Glomerular visceral epithelial cell (primary cell): ENCODE data around the gene CDK7.
"Not testable (repeated sequence)": the region's sequence is repeated elsewhere in the genome, so short reads cannot be mapped to it uniquely, and the experiment has no call there.

Source experiments
- DNase-seq: peaks from one replicate; pipeline ENCODE4 v3.0.0-alpha.2; 2016; ENCODE audit errors: extremely low spot score

Gene CDK7

GRCh38 chr5:69237877-69238276 is 3.2 kb downstream of the CDK7 start:
- DNase-seq: no peak

DNA sequence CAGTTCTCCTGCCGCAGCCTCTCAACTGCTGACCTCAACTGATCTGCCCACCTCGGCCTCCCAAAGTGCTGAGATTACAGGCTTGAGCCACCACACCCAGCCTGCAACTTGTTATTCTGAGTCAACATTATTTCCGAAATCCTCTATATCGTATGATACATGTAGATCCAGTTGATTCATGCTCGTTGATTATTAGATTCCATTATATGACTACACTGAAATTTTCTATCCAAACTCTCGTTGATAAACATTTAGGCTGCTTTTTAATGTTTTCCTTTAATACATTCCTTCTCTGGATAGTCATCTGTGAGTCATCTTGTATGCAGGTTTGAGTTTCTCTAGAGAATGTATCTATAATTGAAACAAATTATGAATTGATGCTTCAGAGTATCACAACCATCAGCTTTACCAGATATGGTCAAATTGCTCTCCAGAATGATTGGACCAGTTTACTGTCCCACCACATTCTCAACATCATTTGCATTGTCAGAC is 4.1 kb downstream of the CDK7 start:
- peak; percentile 48 for DNase-seq

GRCh38 chr5:69242215-69242927 is 7.7 kb downstream of the CDK7 start:
- DNase-seq: no peak

GRCh38 chr5:69245031-69245430 is 10.3 kb downstream of the CDK7 start:
- DNase-seq: no peak

GRCh38 chr5:69248019-69248418 is 13.3 kb downstream of the CDK7 start:
- no peak for DNase-seq

DNA sequence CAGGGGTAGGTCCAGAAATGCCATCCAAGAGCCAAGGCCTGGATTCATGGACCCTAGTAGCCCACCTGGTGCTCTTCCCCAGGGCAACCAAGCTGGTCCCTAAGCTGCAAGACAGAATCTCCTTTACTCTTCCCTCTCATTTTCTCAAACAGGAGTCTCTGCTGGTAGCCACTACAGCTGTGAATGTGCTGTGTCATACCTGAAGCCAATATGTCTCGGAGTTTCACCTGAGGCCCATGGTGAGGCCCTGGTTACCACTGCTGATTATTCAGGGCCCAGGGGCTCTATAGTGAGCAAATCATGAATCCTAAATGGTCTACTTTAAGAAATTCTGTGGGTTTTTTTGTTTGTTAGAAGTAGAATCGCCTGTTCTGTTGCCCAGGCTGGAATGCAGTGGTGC is 15.9 kb downstream of the CDK7 start:
- DNase-seq: no peak

DNA sequence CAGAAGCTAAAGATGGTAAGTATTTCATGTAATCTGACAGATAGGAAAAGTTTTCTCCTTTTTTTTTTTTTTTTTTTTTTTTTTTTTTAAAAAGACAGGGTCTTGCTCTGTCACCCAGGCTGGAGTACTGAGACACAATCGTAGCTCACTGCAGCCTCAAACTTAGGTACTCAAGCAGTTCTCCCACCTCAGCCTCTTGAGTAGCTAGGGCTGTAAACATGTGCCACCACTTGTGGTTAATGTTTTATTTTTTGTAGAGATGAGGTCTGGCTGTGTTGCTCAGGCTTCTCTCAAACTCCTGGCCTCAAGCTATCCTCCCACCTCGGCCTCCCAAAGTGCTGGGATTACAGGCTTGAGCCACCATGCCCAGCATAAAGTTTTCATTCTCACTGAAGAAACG is 17.8 kb downstream of the CDK7 start:
- DNase-seq: no peak

- DNase-seq: not testable (repeated sequence)
Measured at GRCh38 chr5:69255940-69256339, 21.3 kb downstream of the CDK7 start.

DNA sequence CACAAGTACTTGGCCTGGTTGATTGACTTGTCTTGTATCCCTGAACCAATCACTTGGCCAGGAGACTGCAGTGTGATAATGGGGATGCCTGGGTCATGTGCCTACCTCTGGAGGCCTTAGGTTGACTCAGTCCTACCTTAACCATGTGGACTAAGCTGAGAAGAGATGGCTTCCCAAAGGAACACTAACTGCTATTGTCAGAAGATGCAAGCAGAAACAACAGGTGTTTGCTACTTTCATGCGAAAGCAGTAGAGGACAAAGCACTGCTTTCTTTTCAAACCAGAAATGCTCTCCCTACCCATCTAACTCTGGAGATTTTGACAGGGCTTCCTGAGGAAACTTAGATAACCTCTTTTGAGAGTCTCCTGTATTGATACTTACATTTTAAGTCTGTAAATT is 22.9 kb downstream of the CDK7 start:
- no peak for DNase-seq

DNA sequence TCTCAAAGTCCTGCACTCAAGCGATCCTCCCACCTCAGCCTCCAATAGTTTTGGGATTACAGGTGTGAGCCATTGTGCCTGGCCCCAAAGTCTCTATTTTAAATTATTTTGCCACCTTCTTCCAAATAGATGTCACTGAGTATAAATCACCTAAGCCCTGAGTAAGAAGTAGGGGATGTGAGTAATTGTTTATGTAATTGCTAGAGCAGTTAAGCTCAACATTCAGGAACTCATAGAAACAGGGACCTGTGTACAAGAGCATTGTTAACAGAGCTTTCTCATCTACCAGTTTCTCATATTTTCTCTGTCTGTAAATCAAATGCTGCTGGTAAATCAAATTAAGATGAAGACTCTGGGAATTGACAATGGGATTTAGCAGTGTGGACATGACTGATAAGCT is 26.3 kb downstream of the CDK7 start:
- DNase-seq: no peak

DNA sequence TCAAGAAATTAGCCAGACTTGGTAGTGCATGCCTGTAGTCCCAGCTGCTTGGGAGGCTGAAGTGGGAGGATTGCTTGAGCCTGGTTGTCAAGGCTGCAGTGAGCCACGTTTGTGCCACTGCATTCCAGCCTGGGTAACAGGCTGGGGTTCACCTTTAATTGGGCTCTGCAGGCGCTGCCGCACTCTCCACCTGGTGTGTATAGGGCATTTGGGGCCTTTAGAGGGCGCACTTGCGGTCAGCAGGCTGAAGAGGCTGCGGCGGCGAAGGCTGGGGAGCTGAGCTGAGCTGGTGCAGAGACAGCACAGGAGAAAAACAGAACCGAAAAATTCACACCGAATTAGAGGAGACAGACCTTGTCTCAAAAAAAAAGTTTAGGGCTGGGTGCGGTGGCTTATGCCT is 31.2 kb downstream of the CDK7 start:
- no peak for DNase-seq

DNA sequence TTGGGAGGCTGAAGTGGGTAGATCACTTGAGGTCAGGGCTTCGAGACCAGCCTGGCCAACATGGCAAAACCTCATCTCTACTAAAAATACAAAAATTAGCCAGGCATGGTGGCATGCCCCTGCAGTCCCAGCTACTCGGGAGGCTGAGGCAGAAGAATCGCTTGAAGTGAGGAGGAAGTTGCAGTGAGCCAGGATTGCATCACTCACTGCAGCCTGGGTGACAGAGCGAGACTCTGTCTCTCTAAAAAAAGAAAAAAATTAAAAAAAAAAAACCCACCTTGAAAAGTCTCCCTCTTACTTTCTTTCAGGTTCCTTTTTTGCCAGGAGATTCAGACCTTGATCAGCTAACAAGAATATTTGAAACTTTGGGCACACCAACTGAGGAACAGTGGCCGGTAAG is 34.2 kb downstream of the CDK7 start:
- no peak for DNase-seq

DNA sequence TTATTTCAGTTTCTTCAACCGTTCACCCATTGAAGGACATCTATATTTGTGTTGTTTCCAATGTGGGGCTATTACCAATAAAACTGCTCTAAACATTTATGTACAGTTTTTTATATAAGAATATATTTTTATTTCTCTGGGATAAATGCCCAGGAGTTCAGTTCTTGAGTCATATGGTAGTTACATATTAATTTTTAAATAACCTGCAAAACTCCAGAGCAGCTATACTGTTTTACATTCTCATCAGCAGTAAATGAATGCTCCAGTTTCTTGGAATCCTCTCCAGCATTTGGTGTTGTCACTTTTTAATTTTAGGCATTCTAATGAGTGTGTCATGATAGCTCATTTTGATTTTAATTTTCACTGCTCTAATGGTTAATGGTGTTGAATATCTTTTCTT is 36.2 kb downstream of the CDK7 start:
- DNase-seq: peak; percentile 16

- DNase-seq: peak; percentile 72
Measured at GRCh38 chr5:69271376-69271775, 36.7 kb downstream of the CDK7 start.

DNA sequence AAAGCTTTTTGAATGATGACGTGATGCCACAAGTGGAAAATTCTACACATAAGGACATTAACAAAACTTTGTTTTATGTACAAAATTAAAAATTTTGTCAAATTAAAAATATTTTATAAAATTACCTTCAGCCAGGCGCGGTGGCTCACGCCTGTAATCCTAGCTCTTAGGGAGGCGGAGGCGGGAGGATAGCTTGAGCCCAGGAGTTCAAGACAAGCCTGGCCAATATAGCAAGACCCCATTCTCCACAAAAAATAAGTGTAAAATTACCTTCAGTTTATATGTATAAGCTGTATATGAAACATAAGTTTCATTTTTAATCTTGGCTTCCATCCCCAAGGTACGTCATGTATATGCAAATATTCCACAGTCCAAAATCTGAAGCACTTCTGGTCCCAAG is 40.9 kb downstream of the CDK7 start:
- no peak for DNase-seq

GRCh38 chr5:69276422-69277174 is 41.9 kb downstream of the CDK7 start:
- DNase-seq: peak; percentile 40

DNA sequence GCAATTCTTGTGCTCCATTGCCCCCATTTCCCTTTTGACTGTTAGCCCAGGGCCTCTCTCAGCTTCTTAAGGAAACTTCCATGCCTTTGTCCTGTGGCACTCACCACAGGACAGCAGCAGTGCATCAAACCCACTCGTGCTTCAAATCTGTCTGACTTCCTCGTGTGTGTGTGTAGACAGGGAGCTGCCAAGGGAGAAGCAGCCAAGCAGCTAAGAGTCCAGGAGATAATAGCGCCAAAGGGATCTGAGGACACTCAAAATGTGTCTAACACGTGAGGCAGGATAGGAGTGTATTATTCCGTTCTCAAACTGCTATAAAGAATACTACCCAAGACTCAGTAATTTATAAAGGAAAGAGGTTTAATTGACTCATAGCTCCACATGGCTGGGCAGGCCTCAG is 44.8 kb downstream of the CDK7 start:
- DNase-seq: no peak

GRCh38 chr5:69281114-69281513 is 46.4 kb downstream of the CDK7 start:
- DNase-seq: no peak

- DNase-seq: no peak
Measured at GRCh38 chr5:69284203-69284602, 49.5 kb downstream of the CDK7 start.

DNA sequence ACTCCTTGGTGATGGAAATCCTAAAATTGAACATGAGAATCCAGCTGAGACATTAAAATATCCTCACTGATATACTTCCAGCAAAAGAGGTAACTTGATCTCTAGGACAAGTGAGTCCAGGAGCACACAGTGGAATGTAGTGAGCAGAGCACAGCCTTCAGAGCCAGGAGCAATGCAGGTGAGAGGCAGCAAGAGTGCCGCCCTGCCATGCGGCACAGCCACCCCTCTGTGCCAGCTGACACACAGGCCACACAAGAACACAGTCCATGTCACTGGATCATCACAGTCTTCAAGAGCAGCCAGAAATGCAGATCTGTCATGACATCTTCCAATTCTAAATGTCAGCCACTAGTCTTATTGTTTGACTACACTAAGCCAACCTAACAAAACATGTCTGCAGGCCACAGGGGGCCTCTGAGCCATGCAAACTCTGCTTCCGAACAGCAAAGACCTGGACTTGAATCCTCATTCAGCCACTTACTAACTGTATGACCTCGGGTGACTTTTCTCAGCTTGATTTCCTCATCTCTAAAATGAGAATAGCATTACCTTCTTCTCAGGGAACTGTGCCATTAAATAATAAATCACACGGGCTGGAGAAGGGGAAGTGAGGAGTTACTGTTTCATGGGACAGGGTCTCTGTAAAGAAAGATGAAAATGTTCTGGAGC is 50.9 kb downstream of the CDK7 start:
- no peak for DNase-seq

DNA sequence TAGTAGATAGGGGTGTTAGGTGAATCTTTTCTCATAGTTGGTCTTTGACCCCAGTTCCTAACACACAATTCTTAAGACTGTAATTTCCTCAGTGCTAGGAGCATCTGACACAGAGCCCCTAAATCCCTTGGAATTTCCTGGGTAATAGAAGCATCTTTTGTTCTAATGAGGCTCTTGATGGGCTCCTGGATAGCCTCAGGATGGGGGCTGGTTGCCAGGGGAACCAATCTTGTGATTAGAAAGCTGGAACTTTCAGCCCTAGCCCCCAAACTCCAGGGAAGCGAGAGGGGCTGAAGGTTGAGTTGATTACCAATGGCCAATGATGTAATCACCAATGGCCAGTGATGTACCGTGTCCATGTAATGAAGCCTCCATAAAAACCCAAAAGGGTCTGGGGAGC is 53.4 kb downstream of the CDK7 start:
- DNase-seq: no peak

GRCh38 chr5:69288688-69289087 is 54.0 kb downstream of the CDK7 start:
- no peak for DNase-seq

DNA sequence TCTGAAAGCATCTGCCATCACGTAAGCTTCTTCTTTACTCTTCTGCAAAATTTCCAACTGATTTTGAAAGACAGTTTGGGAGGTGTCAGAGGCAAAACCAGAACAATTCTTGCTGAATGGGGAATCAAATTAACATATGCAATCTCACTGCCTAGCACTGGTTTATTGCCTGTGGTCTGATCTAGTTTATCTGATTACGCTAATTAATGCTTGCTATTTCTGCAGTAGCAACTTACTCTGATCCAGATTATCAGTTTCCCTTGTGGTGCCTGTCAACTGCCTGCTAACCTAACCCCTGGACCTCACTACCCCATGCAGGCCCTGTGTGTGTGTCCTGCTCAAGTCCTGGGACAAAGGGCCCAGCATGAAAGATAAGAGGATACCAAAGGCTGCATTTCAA is 57.6 kb downstream of the CDK7 start:
- DNase-seq: no peak
